MM.1S (cell line): Measurements from ENCODE around the gene TMEM232.

ENCODE experiments used
- DNase-seq: peaks from one replicate; pipeline ENCODE4 v3.0.0-alpha.2; 2015
- H2AFZ ChIP-seq: fragments of 300-600 bp; sonication (generic); 2 replicates; pipeline ENCODE4 v1.6.0; 2016; ENCODE audit warnings: antibody characterized with exemption, low read length
- H3F3A ChIP-seq: fragments of 300-600 bp; sonication (generic); 2 replicates; pipeline ENCODE4 v1.6.1; 2016; ENCODE audit warnings: mild to moderate bottlenecking, antibody characterized with exemption, low read length, moderate library complexity, mixed read lengths; ENCODE audit not compliant: insufficient read depth
- H3K27ac ChIP-seq: fragments of 300-600 bp; sonication (generic); 2 replicates; pipeline ENCODE4 v1.5.1; 2016; ENCODE audit warnings: mild to moderate bottlenecking, low read length
- H3K27me3 ChIP-seq: fragments of 300-600 bp; sonication (generic); replicated peaks from 2 replicates; pipeline ENCODE4 v1.6.0; 2016; ENCODE audit warnings: low read length; ENCODE audit not compliant: insufficient read depth
- H3K36me3 ChIP-seq: fragments of 300-600 bp; sonication (generic); replicated peaks from 2 replicates; pipeline ENCODE4 v1.6.1; 2016; ENCODE audit warnings: mild to moderate bottlenecking, low read length, mixed read lengths; ENCODE audit not compliant: insufficient read depth
- H3K4me1 ChIP-seq: fragments of 300-600 bp; sonication (generic); 2 replicates; pipeline ENCODE4 v1.6.1; 2016; ENCODE audit warnings: low read length, mixed read lengths
- H3K4me2 ChIP-seq: fragments of 300-600 bp; sonication (generic); 2 replicates; pipeline ENCODE4 v1.6.0; 2016; ENCODE audit warnings: low read depth, low read length
- H3K4me3 ChIP-seq: fragments of 300-600 bp; sonication (generic); 2 replicates; pipeline ENCODE4 v1.5.1; 2016; ENCODE audit warnings: low read length, mixed read lengths
- H3K79me2 ChIP-seq: fragments of 300-600 bp; sonication (generic); 2 replicates; pipeline ENCODE4 v1.6.1; 2016; ENCODE audit warnings: mixed run types, low read length, mixed read lengths
- H3K9ac ChIP-seq: fragments of 300-600 bp; sonication (generic); 2 replicates; pipeline ENCODE4 v1.6.1; 2016; ENCODE audit warnings: low read length, mixed read lengths
- H3K9me2 ChIP-seq: fragments of 300-600 bp; sonication (generic); replicated peaks from 2 replicates; pipeline ENCODE4 v1.6.1; 2016; ENCODE audit warnings: mild to moderate bottlenecking, low read length, mixed read lengths; ENCODE audit not compliant: insufficient read depth
- H3K9me3 ChIP-seq: fragments of 300-600 bp; sonication (generic); replicated peaks from 2 replicates; pipeline ENCODE4 v1.6.1; 2016; ENCODE audit warnings: mild to moderate bottlenecking, low read length, mixed read lengths; ENCODE audit not compliant: insufficient read depth
- H4K20me1 ChIP-seq: fragments of 300-600 bp; sonication (generic); 2 replicates; pipeline ENCODE4 v1.6.1; 2016; ENCODE audit warnings: mild to moderate bottlenecking, low read length, moderate library complexity, mixed read lengths; ENCODE audit not compliant: insufficient read depth
- EZH2 ChIP-seq: fragments of 300-600 bp; sonication (generic); optimal IDR thresholded peaks from 2 replicates; pipeline ENCODE3; 2017; ENCODE audit warnings: low read depth, mild to moderate bottlenecking, antibody characterized with exemption, low read length, mixed read lengths
- EZH2phosphoT487 ChIP-seq: fragments of 300-600 bp; sonication (generic); IDR thresholded peaks from 2 replicates; pipeline ENCODE4 v1.6.1; 2018; ENCODE audit warnings: antibody characterized with exemption, low read length
- TF ChIP-seq, protein P1 (sequence below): fragments of 300-600 bp; sonication (generic); IDR thresholded peaks from 2 replicates; pipeline ENCODE4 v1.5.1; 2016; ENCODE audit warnings: antibody characterized with exemption, low read length, mixed read lengths

TMEM232 gene

DNA sequence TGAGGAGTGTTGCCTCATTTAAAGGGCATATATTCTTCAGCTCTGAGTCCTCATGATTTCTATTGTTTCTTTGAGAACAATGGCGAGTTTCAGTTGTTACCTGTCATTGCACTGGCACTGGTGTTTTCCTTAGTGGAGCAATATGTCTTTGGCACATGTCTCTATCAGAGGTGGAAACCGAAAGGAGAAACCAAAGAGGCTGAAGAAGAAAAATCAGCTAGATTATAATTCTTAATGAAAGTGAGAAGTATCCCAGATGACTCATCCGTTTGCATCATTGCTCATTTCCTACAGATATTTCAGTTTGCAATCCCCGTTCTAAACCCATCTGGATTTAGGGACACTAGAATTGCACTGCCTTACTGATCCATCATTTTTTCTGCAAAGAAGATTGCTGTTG is 324.6 kb downstream of the TMEM232 start:
- TF ChIP-seq, protein P1, sequence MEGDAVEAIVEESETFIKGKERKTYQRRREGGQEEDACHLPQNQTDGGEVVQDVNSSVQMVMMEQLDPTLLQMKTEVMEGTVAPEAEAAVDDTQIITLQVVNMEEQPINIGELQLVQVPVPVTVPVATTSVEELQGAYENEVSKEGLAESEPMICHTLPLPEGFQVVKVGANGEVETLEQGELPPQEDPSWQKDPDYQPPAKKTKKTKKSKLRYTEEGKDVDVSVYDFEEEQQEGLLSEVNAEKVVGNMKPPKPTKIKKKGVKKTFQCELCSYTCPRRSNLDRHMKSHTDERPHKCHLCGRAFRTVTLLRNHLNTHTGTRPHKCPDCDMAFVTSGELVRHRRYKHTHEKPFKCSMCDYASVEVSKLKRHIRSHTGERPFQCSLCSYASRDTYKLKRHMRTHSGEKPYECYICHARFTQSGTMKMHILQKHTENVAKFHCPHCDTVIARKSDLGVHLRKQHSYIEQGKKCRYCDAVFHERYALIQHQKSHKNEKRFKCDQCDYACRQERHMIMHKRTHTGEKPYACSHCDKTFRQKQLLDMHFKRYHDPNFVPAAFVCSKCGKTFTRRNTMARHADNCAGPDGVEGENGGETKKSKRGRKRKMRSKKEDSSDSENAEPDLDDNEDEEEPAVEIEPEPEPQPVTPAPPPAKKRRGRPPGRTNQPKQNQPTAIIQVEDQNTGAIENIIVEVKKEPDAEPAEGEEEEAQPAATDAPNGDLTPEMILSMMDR: no peak
- no peak for TF ChIP-seq EZH2
- TF ChIP-seq EZH2phosphoT487: no peak
- Histone ChIP-seq H4K20me1 (no peaks in the 10 kb centered on the region), H3K4me3 (no peak overlapping the region), H3K27ac (no peak overlapping the region), H3K27me3 (0 out of 2 replicates have a peak, but pooled peaks cover 5% of the 10 kb centered on the region), H3K9ac (no peak overlapping the region), H3K4me1 (peaks cover 14% of the 10 kb centered on the region), H2AFZ (no peak overlapping the region), H3K79me2 (no peaks in the 10 kb centered on the region), H3K4me2 (peak overlapping the region; percentile 14; the same call in 1 of the 2 replicates), H3K9me3 (no peaks in the 10 kb centered on the region), H3F3A (peaks cover 9% of the 10 kb centered on the region; the same call in 1 of the 2 replicates), H3K36me3 (no peaks in the 10 kb centered on the region), H3K9me2 (no peaks in the 10 kb centered on the region)
- DNase-seq: peak; percentile 80

DNA sequence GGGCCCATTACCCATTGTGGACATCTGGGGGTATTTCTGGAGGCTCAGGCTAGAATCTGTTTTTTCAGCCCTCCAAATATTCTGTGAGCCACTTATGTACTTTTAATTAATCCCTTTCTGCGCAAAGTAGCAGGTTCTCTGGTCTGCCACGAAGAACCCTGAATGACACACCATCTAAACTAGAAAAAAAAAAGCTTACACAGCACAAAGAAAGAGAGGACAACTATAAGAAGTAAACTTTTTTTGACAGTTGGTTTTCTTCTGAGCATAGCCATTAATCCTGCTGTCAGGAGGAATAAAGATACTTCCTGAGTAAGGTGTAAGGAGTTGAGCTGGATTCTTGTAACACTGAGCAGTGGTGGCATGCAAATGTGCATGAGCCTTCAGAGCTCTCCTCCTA is 327.5 kb downstream of the TMEM232 start:
- Histone ChIP-seq H3K36me3 (no peaks in the 10 kb centered on the region), H3K9me3 (no peaks in the 10 kb centered on the region), H3K27ac (no peak overlapping the region), H2AFZ (no peak overlapping the region), H3K27me3 (0 out of 2 replicates have a peak, but pooled peaks cover 5% of the 10 kb centered on the region), H3K9ac (no peak overlapping the region), H3K79me2 (no peaks in the 10 kb centered on the region), H3K4me3 (no peak overlapping the region), H3K9me2 (no peaks in the 10 kb centered on the region), H3K4me1 (peaks cover 14% of the 10 kb centered on the region), H3F3A (peaks cover 9% of the 10 kb centered on the region; the same call in 1 of the 2 replicates), H4K20me1 (no peaks in the 10 kb centered on the region), H3K4me2 (no peak overlapping the region)
- TF ChIP-seq EZH2 (no peak), EZH2phosphoT487 (no peak)
- TF ChIP-seq, protein P1: no peak
- no peak for DNase-seq

DNA sequence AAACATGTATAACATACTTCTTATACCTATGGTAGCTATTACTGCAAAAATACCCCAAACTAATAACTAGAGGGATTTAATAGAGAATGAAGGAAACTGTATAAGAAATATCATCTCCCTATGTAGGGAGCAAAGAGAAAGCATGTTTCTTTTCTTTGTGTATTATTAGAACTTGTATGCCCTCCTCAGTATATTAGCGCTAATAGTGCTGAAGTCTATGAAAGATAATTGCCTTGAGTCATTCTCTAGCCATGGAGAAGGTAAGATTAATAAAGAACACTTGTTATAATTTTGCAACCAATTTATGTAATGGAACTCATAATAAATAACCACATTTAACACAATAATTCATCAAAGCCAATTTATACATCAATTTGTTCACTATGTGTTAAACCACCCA is 329.2 kb downstream of the TMEM232 start:
- Histone ChIP-seq H3K27ac (no peak overlapping the region), H2AFZ (no peak overlapping the region), H3F3A (peaks cover 9% of the 10 kb centered on the region; the same call in 1 of the 2 replicates), H3K9ac (no peak overlapping the region), H3K79me2 (no peaks in the 10 kb centered on the region), H4K20me1 (no peaks in the 10 kb centered on the region), H3K4me3 (no peak overlapping the region), H3K36me3 (no peaks in the 10 kb centered on the region), H3K9me3 (no peaks in the 10 kb centered on the region), H3K9me2 (no peaks in the 10 kb centered on the region), H3K4me1 (peaks cover 11% of the 10 kb centered on the region), H3K27me3 (no peaks in the 10 kb centered on the region), H3K4me2 (no peak overlapping the region)
- TF ChIP-seq, protein P1: no peak
- DNase-seq: no peak
